DND-41 (cell line): Measurements from ENCODE around the gene SMAD7.

Source experiments
- ATAC-seq: fragments of 200-7000 bp; cut with Tn5 transposase; 3 replicates; pipeline ENCODE4 v1.9.1; 2021; ENCODE audit warnings: low read depth; ENCODE audit not compliant: insufficient read depth
- DNase-seq: peaks from one replicate; pipeline ENCODE4 v3.0.0-alpha.2; 2020
- H2AFZ ChIP-seq: 2 replicates; pipeline ENCODE4 v1.6.0; 2012; ENCODE audit warnings: low read depth, low read length
- H3K27ac ChIP-seq: 2 replicates; pipeline ENCODE4 v1.5.1; 2012; ENCODE audit warnings: low read length, inconsistent platforms
- H3K27me3 ChIP-seq: fragments of 200-600 bp; sonication (generic); 2 replicates; pipeline ENCODE4 v1.6.0; 2012; ENCODE audit warnings: low read length, mild to moderate bottlenecking, inconsistent platforms; ENCODE audit not compliant: insufficient read depth, poor library complexity
- H3K36me3 ChIP-seq: 2 replicates; pipeline ENCODE4 v1.5.1; 2012; ENCODE audit warnings: low read length, inconsistent platforms; ENCODE audit not compliant: insufficient read depth
- H3K4me1 ChIP-seq: 2 replicates; pipeline ENCODE4 v1.5.1; 2012; ENCODE audit warnings: mild to moderate bottlenecking, low read length; ENCODE audit not compliant: insufficient read depth
- H3K4me2 ChIP-seq: 2 replicates; pipeline ENCODE4 v1.6.0; 2012; ENCODE audit warnings: mild to moderate bottlenecking, moderate library complexity, low read length, inconsistent platforms; ENCODE audit not compliant: insufficient read depth
- H3K4me3 ChIP-seq, 2 experiments: fragments of 200-600 bp in 1 of 2; shearing (Covaris generic) in 1 of 2; 2 replicates each; pipeline ENCODE4 v1.5.1; 2012 to 2016; ENCODE audit warnings: inconsistent platforms in 2 of 2, low read length in 2 of 2, mild to moderate bottlenecking in 2 of 2, low read depth in 1 of 2, moderate library complexity in 1 of 2
- H3K79me2 ChIP-seq: 2 replicates; pipeline ENCODE4 v1.6.0; 2012; ENCODE audit warnings: low read length, inconsistent platforms; ENCODE audit not compliant: insufficient read depth
- H3K9ac ChIP-seq: 2 replicates; pipeline ENCODE4 v1.6.0; 2012; ENCODE audit warnings: low read depth, mild to moderate bottlenecking, inconsistent platforms, low read length, moderate library complexity
- H3K9me3 ChIP-seq: 2 replicates; pipeline ENCODE4 v1.5.1; 2012; ENCODE audit warnings: low read length, moderate library complexity, mild to moderate bottlenecking, inconsistent platforms; ENCODE audit not compliant: insufficient read depth, severe bottlenecking
- H4K20me1 ChIP-seq: 2 replicates; pipeline ENCODE4 v1.6.0; 2012; ENCODE audit warnings: low read length; ENCODE audit not compliant: insufficient read depth
- CTCF ChIP-seq: IDR thresholded peaks from 2 replicates; pipeline ENCODE4 v1.5.1; 2012; ENCODE audit warnings: borderline replicate concordance, low read length, moderate library complexity, mild to moderate bottlenecking; ENCODE audit not compliant: poor library complexity, severe bottlenecking; ENCODE audit errors: extremely low read depth
- EZH2 ChIP-seq: IDR thresholded peaks from 3 replicates; pipeline ENCODE4 v1.6.1; 2012; ENCODE audit warnings: borderline replicate concordance, low read depth, mild to moderate bottlenecking, moderate library complexity, low read length, inconsistent platforms; ENCODE audit not compliant: severe bottlenecking

The SMAD7 gene

GRCh38 chr18:48942086-48942485 lies 8.7 kb downstream of the SMAD7 start:
- H3K9me3 ChIP-seq, result no peaks in the 10 kb centered on the region
- no peak overlapping the region for H3K9ac ChIP-seq
- ATAC-seq (no peak), DNase-seq (no peak)
- peaks cover 28% of the 10 kb centered on the region for H4K20me1 ChIP-seq
- no peak overlapping the region for H3K4me3 ChIP-seq
- TF ChIP-seq EZH2, result no peak
- no peak for TF ChIP-seq CTCF
- peaks cover 12% of the 10 kb centered on the region; the same call in 1 of the 2 replicates for H3K79me2 ChIP-seq
- H3K4me2 ChIP-seq, result peak overlapping the region; percentile 58
- peaks cover 67% of the 10 kb centered on the region for H3K4me1 ChIP-seq
- no peak overlapping the region for H2AFZ ChIP-seq
- H3K27me3 ChIP-seq, result no peaks in the 10 kb centered on the region
- no peaks in the 10 kb centered on the region; the same call in none of the 2 replicates for H3K36me3 ChIP-seq
- H3K27ac ChIP-seq, result no peak overlapping the region

- Histone ChIP-seq H3K36me3 (no peaks in the 10 kb centered on the region; the same call in none of the 2 replicates), H4K20me1 (peaks cover 28% of the 10 kb centered on the region), H2AFZ (no peak overlapping the region), H3K4me3 (peak overlapping the region in 1 of 2 experiments; percentile 37; a peak in 2 of 4 replicates), H3K9me3 (no peaks in the 10 kb centered on the region), H3K79me2 (peaks cover 12% of the 10 kb centered on the region; the same call in 1 of the 2 replicates), H3K4me1 (peaks cover 63% of the 10 kb centered on the region), H3K27me3 (no peaks in the 10 kb centered on the region), H3K4me2 (peak overlapping the region; percentile 58), H3K27ac (peak overlapping the region; percentile 78), H3K9ac (peak overlapping the region; percentile 46)
- TF ChIP-seq CTCF (no peak), EZH2 (no peak)
- DNase-seq, result no peak
- no peak for ATAC-seq
Observed at GRCh38 chr18:48941672-48942071, 9.1 kb downstream of the SMAD7 start.

GRCh38 chr18:48940854-48941611 lies 9.7 kb downstream of the SMAD7 start:
- Histone ChIP-seq H3K9me3 (no peaks in the 10 kb centered on the region), H3K4me2 (peak overlapping the region; percentile 58), H3K79me2 (peaks cover 12% of the 10 kb centered on the region; the same call in 1 of the 2 replicates), H2AFZ (no peak overlapping the region), H3K4me3 (peak overlapping the region in 1 of 2 experiments; percentile 37; a peak in 2 of 4 replicates), H3K36me3 (no peaks in the 10 kb centered on the region; the same call in none of the 2 replicates), H4K20me1 (peaks cover 28% of the 10 kb centered on the region), H3K27me3 (no peaks in the 10 kb centered on the region), H3K27ac (peak overlapping the region; percentile 78), H3K4me1 (peaks cover 63% of the 10 kb centered on the region), H3K9ac (peak overlapping the region; percentile 46)
- ATAC-seq, result peak; percentile 95
- DNase-seq, result peak; percentile 96
- TF ChIP-seq CTCF (no peak), EZH2 (no peak)
